Stimulated activated CD4-positive, alpha-beta T cell treated with anti-CD3 and anti-CD28 coated beads, TNF-alpha, amount 100 ng/mL, for 48 hours (primary cell): ENCODE measurements around the gene PLA2G4D.
A peak's percentile ranks its signal among the peaks of the same experiment; 100 is the strongest.

Experiments used
- DNase-seq, 3 donors: peaks; one replicate each; pipeline ENCODE4 v3.0.0-alpha.2; 2020; ENCODE audit warnings: low read depth in 3 of 3

The PLA2G4D gene

GRCh38 chr15:42072141-42072685, 22.1 kb downstream of the PLA2G4D start:
- DNase-seq, result no peak

DNA sequence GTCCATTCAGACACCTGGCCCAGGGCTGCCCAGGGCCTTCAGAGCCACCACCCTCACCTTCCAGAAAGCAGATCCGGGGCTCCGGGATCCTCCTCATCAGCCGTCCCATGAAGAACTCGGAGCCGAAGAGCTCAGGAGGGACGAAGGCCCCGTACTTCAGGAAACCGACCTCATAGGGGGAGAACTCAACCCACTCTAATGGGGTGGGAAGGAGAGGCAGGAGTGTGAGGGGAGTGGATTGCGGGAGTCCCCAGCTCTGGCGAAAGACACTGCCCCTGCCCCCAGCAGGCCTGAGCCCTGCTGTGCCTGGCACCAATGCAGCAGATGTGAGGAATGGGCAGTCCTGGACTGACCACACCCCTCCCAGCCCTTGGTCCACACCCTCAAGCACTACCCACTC, 22.6 kb downstream of the PLA2G4D start:
- no peak for DNase-seq

DNA sequence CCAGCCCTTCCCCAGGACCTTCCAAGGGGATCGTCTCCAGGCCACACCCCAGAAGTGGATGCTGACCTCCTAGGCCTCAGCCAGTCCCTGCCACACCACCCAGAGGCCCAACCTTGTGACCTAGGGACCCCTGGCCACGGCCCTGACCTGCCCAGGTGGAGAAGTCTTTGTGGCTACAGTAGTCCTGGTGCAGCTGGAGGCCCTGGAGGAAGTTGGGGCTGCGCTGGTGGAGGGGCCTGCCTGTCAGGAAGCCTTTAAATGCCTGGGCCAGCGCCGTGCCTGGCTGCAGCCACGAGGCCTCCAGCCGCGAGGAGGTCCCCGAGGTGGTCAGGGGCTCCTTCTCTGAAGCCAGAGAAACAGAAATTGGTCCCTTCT, 23.4 kb downstream of the PLA2G4D start:
- DNase-seq, result no peak

DNA sequence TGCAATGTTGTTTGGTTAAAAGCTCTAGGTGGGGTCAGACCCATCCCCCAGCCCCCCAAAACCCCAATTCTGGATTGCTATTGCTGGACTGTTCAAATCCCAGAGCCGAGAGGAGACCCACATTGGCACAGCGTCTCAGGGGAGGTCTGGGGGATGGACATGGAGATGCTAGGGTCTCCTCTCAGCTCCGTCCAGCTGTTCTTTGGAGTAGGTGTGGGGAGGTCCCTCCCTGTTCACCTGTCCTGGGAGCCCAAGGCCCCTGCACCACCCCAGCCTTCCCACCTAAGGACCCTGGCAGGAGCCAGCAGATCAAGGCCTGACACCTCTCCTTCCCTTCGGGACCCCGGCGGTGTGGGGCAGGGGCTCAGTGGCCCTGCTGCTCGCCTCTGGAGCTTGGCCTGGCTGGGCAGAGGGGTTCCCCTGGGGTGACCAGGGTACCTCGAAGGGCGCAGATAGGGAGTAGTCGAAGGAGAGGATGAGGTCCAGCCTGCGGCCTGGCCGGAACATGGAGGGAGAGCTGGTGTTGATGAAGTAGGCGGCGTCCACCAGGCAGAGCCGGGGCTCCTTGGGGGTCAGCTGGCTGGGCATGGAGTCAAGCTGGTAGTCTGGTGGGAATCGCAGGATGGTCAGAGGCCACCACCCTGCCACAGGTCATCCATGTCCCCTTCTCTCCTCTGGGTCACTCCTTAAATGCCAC, 23.9 kb downstream of the PLA2G4D start:
- no peak for DNase-seq

DNA sequence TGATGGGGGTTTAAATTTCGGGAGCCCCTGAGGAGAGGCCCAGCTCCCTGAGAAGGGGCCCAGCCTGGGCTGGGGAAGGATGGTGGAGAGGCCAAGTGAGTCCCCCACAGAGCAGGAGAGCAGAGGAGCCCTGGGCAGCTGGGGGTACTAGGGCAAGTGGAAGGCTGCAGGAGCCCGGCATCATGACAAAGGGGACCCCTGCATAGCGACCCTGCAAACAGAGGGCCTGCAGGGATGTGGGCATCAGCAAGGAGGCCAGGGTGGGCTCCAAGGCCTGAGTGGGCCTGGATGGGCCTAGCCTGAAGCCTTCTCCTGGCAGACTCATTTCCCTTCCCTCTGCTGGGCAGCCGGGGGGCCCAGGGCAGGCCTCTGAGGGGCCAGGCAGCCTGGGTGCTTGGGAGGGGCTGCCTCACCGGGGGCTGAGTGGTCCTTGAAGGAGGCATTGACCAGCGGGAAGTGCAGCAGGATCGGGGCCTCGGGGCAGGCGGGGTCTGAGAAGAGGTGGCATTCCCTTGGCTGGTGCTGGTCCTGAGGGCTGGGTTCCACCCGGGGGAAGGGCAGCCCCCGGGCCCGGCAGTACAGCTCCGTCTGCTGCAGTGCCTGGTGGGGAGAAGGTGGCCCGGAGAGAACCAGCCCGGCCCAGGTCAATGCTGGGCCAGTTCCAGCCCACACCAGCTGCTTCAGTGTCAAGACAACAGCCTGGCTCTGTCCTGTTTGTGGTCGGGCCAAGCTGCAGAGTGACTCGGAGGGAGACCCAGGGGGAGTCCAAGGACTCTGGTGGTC, 24.7 kb downstream of the PLA2G4D start:
- no peak for DNase-seq

- no peak for DNase-seq
Observed at GRCh38 chr15:42069025-42069424, 25.3 kb downstream of the PLA2G4D start.

- no peak for DNase-seq
Observed at GRCh38 chr15:42068601-42069000, 25.8 kb downstream of the PLA2G4D start.

- DNase-seq, result no peak
Observed at GRCh38 chr15:42066764-42067415, 27.5 kb downstream of the PLA2G4D start.

DNA sequence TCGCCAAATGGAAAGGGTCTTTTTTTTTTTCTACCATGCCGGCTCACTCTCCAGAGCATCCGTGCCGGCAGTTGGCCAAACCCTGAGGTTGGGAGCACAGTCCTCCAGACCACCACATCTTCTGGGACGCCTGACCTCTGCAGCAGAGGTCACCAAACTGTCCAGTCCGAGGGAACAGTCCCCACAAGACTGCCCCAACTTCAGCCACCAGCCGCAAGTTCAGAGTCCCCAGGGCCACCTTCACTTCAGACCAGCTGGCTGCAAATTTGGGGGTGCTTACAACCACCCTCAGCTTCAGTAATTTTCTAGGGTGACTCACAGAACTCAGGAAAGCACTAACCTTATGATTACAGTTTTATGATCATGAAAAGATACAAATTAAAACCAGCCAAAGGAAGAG, 28.9 kb downstream of the PLA2G4D start:
- no peak for DNase-seq

DNA sequence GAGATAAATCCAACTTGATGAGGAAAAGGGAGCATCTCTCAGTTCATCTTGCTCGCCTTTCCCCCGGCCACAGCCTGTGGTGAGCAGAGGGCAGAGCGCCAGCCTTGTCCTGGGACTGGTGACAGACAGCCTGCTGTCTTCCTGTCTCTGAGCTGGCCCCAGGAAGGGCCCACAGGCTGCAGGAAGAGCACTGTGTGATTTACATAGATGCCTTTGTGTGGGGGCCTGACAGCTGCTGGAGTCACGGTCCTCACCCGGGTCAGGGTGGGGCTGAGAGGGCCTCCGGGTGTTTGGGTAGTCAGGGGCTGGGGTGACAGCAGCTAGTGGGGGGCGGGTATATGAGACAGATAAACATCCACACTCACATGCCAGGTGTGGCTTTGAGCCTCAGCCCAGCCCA, 29.3 kb downstream of the PLA2G4D start:
- no peak for DNase-seq

- DNase-seq, result no peak
Observed at GRCh38 chr15:42064271-42064670, 30.1 kb downstream of the PLA2G4D start.

DNA sequence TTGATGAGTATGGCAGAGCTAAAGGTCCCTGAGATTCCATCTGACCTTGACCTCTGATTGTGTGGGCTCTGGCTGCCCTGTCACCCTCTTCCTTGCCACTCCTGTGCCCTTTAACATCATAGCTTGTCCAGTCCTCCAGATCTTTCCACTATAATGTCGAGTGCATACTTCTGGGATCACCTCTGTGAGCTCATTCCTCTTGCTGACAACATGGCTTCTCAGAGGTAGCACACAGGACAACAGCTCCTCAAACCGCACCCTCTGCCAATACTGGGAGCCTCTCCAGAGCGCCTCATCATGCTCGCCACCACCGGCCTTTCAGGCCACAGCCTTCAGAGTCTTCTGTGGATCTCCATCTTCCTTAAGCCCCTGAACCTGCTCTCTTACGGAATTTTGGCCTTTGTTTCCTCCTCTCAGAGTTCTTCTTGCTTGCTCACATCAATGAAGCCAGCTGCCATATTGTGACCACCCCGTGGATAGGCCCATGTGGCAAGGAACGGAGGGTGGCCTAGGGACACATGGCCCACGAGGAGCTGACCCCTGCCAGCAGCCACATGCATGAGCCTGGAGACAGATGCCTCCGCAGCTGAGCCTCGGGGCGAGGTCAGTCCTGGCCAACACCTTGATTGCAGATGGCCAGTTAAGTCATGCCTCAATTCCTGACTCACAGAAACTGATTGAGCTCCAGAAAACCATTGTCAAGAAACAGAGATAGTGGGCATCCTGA, 31.1 kb downstream of the PLA2G4D start:
- no peak for DNase-seq

DNA sequence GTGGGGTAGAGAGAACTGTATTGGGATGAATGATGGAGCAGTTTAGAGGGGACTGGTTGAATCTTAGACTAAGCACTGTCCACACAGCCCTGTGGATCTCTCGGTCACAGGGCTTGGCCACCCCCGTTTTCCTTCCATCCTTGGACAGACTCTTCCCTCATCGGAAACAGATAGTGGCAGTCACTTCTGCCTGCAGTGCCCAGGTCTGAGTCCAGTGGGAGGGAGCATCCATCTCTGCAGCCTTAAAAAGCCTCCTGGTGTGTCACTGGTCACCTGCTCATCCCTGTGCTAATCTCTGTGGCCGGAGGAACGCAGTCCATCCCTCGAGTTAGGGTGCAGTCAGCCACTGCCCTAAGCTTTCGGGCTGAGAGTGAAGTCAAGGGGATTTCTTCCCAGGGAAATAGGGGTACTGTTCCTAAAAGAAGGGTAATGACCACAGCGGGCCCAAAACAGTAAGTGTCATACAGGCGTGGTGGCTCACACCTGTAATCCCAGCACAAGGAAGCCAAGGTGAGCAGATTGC, 32.0 kb downstream of the PLA2G4D start:
- no peak for DNase-seq

GRCh38 chr15:42060797-42061196, 33.6 kb downstream of the PLA2G4D start:
- no peak for DNase-seq

DNA sequence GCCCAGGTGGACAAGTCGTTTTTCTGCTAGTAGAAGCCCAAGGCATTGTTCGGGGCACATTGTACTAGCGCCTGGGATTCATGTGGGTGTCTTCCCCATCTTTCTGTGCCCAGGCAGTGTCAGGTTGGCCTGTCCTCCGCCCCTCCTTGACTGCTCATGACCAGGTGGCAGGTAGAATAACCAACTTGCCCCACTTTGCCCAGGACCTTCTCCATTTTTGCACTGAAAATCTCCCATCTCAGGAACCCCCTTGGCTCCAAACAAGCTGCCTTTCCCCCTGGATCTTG, 33.9 kb downstream of the PLA2G4D start:
- DNase-seq, result no peak

GRCh38 chr15:42059661-42060476, 34.5 kb downstream of the PLA2G4D start:
- DNase-seq, result peak; percentile 20 to 65 (median 52)

DNA sequence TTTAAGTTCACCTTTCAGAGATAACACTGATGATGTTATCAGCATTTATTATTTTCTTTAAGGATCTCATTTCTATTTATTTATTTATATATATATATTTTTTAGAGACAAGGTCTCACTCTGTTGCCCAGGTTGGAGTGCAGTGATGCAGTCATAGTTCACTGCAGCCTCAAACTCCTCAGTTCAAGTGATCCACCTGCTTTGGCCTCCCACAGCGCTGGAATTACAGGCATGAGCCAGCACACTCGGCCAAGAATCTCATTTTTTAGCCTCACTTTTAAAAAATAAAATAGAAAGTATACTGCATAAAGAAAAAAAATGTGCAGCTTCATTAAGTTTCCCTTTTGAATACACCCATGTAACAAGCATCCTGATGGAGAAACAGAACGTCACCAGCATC, 35.6 kb downstream of the PLA2G4D start:
- DNase-seq, result no peak

DNA sequence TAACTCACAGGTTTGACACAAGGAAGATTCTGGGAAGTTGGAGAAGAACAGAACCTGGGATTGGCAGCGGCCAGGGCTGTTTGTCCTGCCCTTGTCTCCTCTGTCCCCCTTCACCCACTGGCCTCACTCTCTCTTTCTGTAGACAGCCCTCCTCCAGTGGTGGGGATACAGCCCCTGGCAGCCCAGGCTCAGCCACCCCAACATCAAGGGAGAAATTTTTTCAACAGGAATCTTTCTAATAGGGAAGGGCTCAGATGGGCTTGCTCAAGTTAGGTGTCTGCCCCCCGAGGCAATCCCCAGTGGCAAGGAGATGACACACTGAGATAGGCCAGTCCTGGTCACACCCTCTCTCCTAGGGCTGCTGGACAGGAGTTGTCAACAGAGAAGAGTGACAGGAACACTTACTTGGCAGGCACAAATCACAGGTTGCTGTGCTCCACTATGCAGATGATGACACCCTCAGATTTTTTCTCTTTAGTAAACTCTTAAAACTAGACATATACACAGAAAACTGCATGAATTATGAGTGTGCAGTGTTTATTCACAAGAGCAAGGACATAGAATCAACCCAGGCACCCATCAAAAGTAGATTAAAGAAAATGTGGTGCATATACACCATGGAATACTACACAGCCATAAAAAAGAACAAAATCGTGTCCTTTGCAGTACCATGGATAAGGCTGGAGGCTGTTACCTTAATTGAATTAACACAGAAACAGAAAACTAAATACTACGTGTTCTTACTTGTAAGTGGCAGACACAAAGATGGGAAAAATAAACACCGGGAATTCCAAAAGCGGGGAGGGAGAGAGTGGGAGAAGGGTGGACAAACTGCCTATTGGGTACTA, 36.3 kb downstream of the PLA2G4D start:
- no peak for DNase-seq

DNA sequence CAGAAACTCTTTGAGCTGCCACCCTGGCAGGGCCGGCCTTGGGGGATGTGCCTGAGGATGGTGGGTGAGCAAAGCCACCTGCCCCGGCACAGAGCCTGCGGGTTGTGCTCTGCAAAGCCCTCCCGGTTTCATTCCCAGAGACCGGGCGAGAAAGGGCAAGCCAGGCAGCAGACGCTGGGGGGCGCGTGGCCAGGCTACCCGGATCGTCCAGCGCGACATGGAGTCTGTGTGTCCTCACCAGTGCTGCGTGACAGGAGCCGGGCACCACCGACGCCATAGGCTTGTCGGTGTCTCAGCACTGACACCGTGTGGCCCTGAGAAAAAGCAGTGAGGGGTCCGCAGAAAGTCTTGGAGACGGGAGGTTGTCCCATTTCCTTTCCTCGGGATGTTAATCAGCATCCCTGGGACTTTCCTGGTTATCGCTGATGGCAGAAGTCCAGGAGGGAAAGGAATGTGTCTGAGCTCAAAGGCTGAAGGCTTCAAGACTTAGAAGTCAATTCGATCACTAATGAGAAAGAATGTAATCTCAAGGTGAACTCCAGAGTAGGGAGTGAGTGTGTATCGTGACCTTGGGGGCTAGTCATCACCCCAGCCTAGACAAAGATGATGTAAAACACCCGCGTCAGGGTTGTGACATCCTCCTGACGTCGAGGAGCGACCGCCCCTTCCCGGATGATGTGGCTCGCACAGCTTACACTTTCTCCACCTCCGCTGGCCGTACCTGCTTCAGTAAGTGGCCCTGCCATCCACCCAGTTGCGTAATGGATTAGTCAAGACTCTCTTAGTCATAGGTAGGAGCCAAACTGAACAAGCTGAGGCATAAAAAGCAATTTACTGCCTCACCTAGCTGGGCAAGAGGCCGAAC, 37.2 kb downstream of the PLA2G4D start:
- DNase-seq, result peak; percentile 22 to 60 (median 44)
